ENCODE data around the gene MT1A. TPM values are rescaled to one million over a fixed set of nuclear protein-coding genes. Genes with fewer than 3 reads are reported as not detected.

MT1A gene
- total and polyA plus RNA-seq, 2 donors (not counting 3 experiments of a cell fraction or from before 2014, with no cell fraction given), result 6.5 to 8.4 TPM

GRCh38 chr16:56630134-56630533 is 8.3 kb upstream of the MT1A start:
- H4K20me1 ChIP-seq (replicated peaks; ENCODE audit: control insufficient read depth, extremely low read depth, insufficient read depth, low read length), result no peaks in the 10 kb centered on the region
- H3K36me3 ChIP-seq (ENCODE audit: control insufficient read depth in 2 of 2, extremely low read depth in 1 of 2, insufficient read depth in 2 of 2, low read length in 2 of 2), result no peaks in the 10 kb centered on the region
- no peak overlapping the region for H3K27ac ChIP-seq (ENCODE audit: insufficient read depth, low read depth, low read length)
- no peak overlapping the region for H3K9ac ChIP-seq (replicated peaks; ENCODE audit: extremely low read depth, insufficient read depth, low read length)
- H3K4me1 ChIP-seq (ENCODE audit: control insufficient read depth, extremely low read depth, insufficient read depth, low read length), result peaks cover 20% of the 10 kb centered on the region
- H3K4me3 ChIP-seq (replicated peaks in 1 of 3; ENCODE audit: insufficient read depth in 1 of 3, low read depth in 1 of 3, low read length in 3 of 3), result no peak overlapping the region
- ChIA-PET POLR2A (no interaction called here), CTCF (interaction anchor here (1.0 to 2.5 kb wide), 5 partner anchors 13 to 72 kb away, joined by 3 to 14 read pairs (median 5); no protein-coding TSS in a partner anchor)
- TF ChIP-seq POLR2A (IDR thresholded peaks at IDR 0.05; ENCODE audit: low read depth, low read length) (no peak), CTCF (IDR thresholded peaks at IDR 0.05; ENCODE audit: extremely low read depth in 1 of 2, insufficient read depth in 1 of 2, low read depth in 1 of 2, low read length in 2 of 2) (no peak), MAX (IDR thresholded peaks at IDR 0.05; ENCODE audit: insufficient read depth, insufficient read length) (no peak), EZH2 (IDR thresholded peaks at IDR 0.05; ENCODE audit: borderline replicate concordance, low read depth, low read length, severe bottlenecking) (no peak), JUN (IDR thresholded peaks at IDR 0.05; ENCODE audit: borderline replicate concordance, insufficient read depth, insufficient read length, low read depth) (no peak), GATA2 (IDR thresholded peaks at IDR 0.05; ENCODE audit: insufficient read depth, insufficient read length, low read depth, low read length) (no peak), FOS (IDR thresholded peaks at IDR 0.05; ENCODE audit: borderline replicate concordance, insufficient read depth, low read length) (no peak), POLR2AphosphoS5 (IDR thresholded peaks at IDR 0.05; ENCODE audit: insufficient read depth, low read depth, low read length) (no peak), MYC (IDR thresholded peaks at IDR 0.05; ENCODE audit: low read depth, low read length) (no peak)
- dilution Hi-C loops (cut with MboI; ENCODE audit: extremely low pct_ligation_motif_present, low sequenced_read_pairs) (no loop called here), intact Hi-C loops (cut with micrococcal nuclease) (no loop called here)
- H3K79me2 ChIP-seq (ENCODE audit: control insufficient read depth, insufficient read depth, low read length), result peaks cover 9% of the 10 kb centered on the region
- BruUV-seq (replicated peaks), result no TSS peak
- DNase-seq (ENCODE audit: low read depth, low spot score) (no peak), FAIRE-seq (no peak)
- H3K9me1 ChIP-seq (replicated peaks; ENCODE audit: control insufficient read depth, extremely low read depth, insufficient read depth, low read length), result no peaks in the 10 kb centered on the region
- no peak overlapping the region for H2AFZ ChIP-seq (ENCODE audit: low read depth, low read length)
- H3K4me2 ChIP-seq (ENCODE audit: insufficient read depth, low read length), result no peak overlapping the region
- H3K27me3 ChIP-seq (ENCODE audit: control insufficient read depth in 2 of 2, insufficient read depth in 2 of 2, low read length in 2 of 2), result peaks cover 10 to 12% of the 10 kb centered on the region in 2 experiments
- no peaks in the 10 kb centered on the region for H3K9me3 ChIP-seq (replicated peaks; ENCODE audit: control insufficient read depth, insufficient read depth, low read length)
